ENCODE measurements around the gene SVBP. TPM values are rescaled to one million over a fixed set of nuclear protein-coding genes. Genes with fewer than 3 reads are reported as not detected.
"Not testable (repeated sequence)": the region's sequence is repeated elsewhere in the genome, so short reads cannot be mapped to it uniquely, and the experiment has no call there.

Gene SVBP
- 10 to 100 TPM; 55.8 to 80.3 (median 62.3) TPM for polyA plus RNA-seq (ENCODE audit: insufficient read length in 4 of 4)

DNA sequence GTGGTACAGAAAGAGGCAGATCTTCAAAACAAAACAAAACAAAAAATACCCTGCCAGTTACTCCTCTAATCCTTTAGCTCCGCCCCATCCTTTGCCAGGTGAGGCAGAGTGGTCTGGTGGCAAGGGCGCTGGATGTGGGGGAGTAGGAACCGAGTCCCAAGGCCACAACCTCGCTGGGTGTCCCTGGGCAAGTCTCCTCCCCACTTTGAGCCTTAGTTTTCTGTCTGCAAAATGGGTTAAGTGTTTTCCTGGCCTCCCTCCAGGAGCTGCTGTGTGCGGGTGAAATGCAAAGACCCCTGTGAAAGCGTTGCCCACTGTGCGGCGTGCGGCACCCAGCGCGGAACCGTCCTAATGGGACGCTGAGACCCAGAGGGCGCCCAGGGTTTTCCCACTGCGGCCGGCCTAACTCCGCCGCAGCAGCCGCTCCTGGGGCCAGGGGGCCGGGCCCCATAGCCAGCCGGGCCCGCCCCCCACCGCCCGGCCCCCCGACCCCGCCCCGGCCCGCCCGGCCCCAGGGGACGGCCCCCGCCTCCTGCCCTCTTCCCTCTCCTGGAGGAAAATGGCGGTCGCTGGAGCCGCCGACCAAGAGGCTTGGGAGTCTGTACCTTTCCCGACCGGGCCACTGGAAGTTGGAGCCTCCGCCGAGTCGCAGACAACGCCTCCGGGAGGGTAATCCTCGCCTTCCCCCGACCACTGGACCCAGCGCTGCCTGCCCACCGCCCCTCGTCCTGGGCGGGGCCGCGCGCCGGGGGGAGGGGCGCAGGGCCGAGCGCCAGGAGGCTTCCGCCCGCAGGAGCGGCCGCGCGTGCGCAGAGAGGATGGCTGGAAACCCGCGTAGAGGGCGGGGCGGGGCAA is at the start of gene SVBP, which contains the start of gene ERMAP:
Gene SVBP, minus strand, starts transcription at position 813 of the 855 bp plus-strand sequence. CDS start 853 bp downstream, outside the sequence.
Gene ERMAP, plus strand, starts transcription at position 538 of the 855 bp plus-strand sequence. CDS start 13,327 bp downstream, outside the sequence.
- DNase-seq (ENCODE audit: low read depth in 4 of 4, low spot score in 2 of 4) = peak; percentile 75 to 85 (median 78)

GRCh38 chr1:42866549-42866948 is 49.4 kb upstream of the SVBP start:
- DNase-seq (ENCODE audit: low read depth in 4 of 4, low spot score in 2 of 4) = no peak

DNA sequence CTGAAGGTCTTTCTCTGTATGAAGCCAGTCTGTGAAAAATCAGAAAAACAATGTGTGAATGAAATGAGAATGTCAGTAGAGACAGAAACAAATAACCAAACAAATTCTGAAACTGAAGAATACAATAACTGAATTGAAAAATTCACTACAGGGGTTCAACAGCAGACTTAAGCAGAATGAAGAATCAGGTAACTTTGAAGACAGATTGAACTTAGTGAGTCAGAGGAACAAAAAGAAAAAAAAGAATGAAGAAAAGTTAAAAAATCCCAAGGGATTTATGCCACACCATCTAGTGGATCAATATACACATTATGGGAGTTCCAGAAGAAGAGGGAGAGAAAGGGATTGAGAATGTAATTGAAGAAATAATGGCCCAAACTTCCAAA is 43.8 kb upstream of the SVBP start:
- DNase-seq (ENCODE audit: low read depth in 4 of 4, low spot score in 2 of 4) = no peak

- DNase-seq (ENCODE audit: low read depth in 4 of 4, low spot score in 2 of 4) = no peak
Measured at GRCh38 chr1:42860339-42861013, 43.3 kb upstream of the SVBP start.

DNA sequence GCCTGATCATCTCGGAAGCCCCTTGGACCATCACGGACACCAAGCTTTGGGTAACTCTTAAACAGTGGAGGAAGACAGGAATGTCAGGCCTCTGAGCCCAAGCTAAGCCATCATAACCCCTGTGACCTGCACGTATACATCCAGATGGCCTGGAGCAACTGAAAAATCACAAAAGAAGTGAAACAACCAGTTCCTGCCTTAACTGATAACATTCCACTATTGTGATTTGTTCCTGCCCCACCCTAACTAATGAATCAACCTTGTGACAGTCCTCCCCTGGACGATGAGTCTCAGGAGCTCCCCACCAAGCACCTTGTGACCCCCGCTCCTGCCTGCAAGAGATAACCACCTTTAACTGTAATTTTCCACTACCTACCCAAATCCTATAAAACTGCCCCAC is 42.2 kb upstream of the SVBP start:
- DNase-seq (ENCODE audit: low read depth in 4 of 4, low spot score in 2 of 4) = not testable (repeated sequence)

DNA sequence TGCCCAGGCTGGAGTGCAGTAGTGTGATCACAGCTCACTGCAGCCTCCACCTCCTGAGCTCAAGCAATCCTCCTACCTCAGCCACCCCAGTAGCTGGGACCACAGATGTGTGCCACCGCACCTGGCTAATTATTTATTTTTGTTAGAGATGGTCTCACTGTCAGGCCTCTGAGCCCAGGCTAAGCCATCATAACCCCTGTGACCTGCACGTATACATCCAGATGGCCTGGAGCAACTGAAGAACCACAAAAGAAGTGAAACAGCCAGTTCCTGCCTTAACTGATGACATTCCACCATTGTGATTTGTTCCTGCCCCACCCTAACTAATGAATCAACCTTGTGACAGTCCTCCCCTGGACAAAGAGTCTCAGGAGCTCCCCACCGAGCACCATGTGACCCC is 39.4 kb upstream of the SVBP start:
- not testable (repeated sequence) for DNase-seq (ENCODE audit: low read depth in 4 of 4, low spot score in 2 of 4)

- DNase-seq (ENCODE audit: low read depth in 4 of 4, low spot score in 2 of 4) = no peak
Measured at GRCh38 chr1:42853116-42853884, 36.1 kb upstream of the SVBP start.

DNA sequence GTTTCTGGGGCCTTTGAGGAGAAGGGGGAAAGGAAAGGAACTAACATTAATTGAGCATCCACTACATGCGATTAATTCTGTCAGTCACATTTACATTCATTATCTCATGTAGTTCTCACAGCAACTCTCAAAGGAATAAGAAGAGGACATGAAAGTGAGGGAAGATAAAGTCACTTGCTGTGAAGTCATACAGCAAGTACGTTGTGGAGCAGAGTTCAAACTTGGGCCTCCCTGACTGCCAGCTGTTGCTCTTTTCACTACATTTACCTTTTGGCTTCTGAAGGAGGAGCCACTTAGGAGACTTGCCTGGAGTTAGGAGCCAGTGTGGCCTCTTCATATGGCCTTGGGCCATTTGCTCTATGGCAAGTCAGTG is 35.4 kb upstream of the SVBP start:
- DNase-seq (ENCODE audit: low read depth in 4 of 4, low spot score in 2 of 4) = no peak

GRCh38 chr1:42851960-42852607 is 34.9 kb upstream of the SVBP start:
- DNase-seq (ENCODE audit: low read depth in 4 of 4, low spot score in 2 of 4) = no peak

DNA sequence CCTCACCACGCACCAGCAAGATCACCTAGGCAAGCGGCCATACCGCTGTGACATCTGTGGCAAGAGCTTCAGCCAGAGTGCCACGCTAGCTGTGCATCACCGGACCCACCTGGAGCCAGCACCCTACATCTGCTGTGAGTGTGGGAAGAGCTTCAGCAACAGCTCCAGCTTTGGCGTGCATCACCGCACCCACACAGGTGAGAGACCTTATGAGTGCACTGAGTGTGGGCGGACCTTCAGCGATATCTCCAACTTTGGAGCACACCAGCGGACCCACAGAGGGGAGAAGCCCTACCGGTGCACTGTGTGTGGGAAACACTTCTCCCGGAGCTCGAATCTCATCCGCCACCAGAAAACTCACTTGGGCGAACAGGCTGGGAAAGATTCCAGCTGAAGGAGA is 34.2 kb upstream of the SVBP start:
- DNase-seq (ENCODE audit: low read depth in 4 of 4, low spot score in 2 of 4) = no peak

- DNase-seq (ENCODE audit: low read depth in 4 of 4, low spot score in 2 of 4) = no peak
Measured at GRCh38 chr1:42849944-42850343, 32.7 kb upstream of the SVBP start.

DNA sequence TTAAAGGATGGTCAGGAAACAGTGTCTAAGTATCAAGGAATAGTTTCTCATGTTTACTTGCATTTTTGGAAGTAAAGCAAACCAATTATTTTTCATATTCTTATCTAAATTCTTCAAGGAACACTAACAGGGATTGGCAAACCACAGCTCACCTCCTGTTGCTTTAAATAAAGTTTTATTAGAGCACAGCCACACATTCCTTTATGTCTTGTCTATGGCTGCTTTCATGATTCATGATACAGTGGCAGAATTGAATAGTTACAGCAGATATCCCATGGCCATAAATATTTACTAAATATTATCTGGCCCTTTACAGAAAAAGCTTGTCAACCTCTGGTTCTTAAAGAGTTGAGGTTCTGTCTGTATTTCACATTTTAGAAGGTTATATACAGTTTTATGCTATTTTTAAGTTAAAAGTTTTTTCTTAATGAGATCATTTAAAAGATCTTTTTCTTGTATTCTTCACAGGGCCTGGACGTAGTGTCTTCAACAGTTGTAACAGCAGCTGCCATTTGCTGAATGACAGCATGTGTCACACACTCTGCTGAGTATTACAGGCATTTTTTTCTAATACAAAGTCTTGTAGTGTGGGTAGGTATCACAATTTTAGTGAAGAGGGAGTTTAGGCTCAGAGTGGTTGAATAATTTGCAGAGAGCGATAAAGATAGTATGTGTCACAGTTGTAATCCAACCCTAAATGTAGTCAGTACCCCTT is 31.8 kb upstream of the SVBP start:
- DNase-seq (ENCODE audit: low read depth in 4 of 4, low spot score in 2 of 4) = no peak

- no peak for DNase-seq (ENCODE audit: low read depth in 4 of 4, low spot score in 2 of 4)
Measured at GRCh38 chr1:42847721-42848460, 30.7 kb upstream of the SVBP start.

DNA sequence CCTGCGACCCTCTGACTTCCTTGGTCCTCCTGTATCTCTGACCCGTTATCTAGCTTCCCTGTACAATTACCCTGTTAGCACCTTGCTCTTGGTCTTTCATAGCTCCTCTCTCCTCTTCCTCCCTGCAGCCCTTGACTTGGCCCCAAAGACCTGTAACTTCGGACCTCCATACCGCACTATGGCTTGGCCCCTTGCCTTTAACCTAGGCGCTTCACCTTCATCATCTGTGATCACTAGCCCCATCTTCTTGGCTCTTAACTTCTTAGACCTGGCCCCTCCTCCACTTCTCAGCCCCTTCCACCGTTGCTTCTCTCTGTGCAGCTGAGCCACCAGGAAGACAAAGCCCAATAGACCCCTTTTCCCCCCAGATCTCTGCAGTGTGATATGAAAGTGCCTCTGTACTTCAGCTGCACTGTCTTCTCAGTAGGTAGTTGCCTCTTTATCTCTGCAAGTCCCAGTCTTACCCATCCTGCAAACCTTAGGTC is 30.0 kb upstream of the SVBP start:
- peak in 1 of 4 donors; percentile 1 for DNase-seq (ENCODE audit: low read depth in 4 of 4, low spot score in 2 of 4)

DNA sequence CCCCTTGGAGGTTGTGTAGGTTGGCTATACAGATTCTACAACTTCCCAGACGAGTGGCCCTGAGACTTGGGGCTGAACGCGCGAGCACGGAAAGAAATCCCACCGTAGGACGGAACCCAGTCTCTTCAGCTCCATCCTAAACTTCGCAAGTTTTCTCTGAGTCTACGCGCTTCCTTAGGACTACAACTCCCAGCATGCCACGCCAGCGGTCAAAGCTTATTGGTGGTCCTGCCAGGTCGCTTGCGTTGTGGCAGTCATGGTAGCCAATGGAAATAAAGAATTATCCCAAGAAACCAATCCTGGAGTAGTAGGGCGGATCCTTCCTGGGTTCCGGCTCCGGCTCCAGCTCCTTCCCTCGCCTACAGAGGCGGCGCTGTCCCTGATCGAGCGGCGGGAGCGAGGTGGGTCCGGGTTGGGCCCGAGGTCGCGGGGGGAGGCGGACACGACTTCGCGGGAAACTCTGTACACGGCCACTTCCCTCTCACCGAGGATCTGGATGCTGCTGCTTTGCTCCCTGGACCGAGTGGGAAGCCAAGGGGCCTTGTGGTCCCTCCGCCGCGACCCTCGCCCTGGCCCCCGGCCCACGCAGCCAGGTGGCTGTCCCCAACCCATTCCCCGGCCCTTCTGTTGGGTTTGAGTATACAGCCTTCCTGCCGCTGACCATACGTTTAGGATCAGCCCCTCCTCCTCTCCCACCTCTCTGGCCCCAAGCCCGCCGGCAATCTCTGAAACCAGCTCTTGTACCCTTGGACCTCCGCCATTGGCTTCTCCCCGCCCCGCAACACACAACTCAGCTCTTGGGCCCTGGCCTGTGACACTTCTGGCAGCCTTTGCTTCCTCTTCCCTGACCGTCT is 29.3 kb upstream of the SVBP start, which contains the start of gene ZNF691:
Gene ZNF691, plus strand, starts transcription at position 357 of the 854 bp plus-strand sequence. CDS start 3,046 bp downstream, outside the sequence.
- DNase-seq (ENCODE audit: low read depth in 4 of 4, low spot score in 2 of 4) = peak; percentile 85 to 97 (median 90)

DNA sequence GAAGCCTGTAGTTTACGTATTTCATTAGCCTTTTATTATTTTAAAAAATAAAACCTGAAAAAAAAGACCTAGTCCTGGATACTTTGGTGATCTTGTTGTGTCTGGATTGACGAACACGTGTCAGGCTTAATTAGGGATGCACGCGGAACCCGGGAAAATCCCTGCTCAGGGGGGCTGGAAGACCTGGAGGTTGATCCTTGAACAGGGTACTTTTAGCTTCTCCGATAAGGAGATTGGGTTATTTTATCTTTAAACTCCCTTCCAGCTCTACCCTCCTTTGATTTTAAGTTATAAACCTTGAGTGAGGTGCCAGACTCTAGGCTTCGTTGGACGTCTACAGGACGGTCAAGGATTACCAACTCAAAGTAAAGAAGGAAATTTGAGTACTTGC is 28.7 kb upstream of the SVBP start:
- no peak for DNase-seq (ENCODE audit: low read depth in 4 of 4, low spot score in 2 of 4)

GRCh38 chr1:42845193-42845592 is 28.0 kb upstream of the SVBP start:
- DNase-seq (ENCODE audit: low read depth in 4 of 4, low spot score in 2 of 4) = no peak

DNA sequence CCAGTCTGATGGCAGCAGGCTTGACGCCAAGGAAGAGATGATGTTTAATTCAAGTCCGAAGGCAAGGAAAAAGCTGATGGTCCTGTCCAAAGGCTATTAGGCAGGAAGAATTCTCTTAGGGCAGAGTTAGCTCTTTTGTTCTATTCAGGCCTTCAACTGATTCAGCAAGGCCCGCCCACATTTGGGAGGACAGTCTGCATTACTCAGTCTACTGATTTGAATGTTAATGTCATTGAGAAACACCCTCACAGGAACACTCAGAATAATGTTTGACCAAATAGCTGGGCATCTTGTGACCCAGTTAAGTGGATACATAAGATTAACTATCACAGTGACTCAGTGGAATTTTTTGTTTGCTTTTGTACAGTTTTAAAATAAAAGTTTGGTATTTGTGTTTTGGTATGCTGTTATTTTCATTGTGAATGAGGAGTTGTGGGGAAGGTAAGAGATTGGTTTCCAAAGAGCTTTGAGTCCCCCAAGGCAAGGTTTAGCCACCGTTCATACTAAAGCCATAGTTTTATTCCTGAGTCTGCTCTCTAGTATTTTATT is 27.5 kb upstream of the SVBP start:
- no peak for DNase-seq (ENCODE audit: low read depth in 4 of 4, low spot score in 2 of 4)

All from left renal cortex interstitium (tissue), 4 donors.